ENCODE measurements around the gene NT5M.
A peak's percentile ranks its signal among the peaks of the same experiment; 100 is the strongest.
"Not testable (repeated sequence)": the region's sequence is repeated elsewhere in the genome, so short reads cannot be mapped to it uniquely, and the experiment has no call there.

The NT5M gene

GRCh38 chr17:17377071-17377967, 74.1 kb downstream of the NT5M start:
- DNase-seq = no peak

GRCh38 chr17:17379197-17379991, 76.2 kb downstream of the NT5M start:
- DNase-seq = no peak

GRCh38 chr17:17380145-17380925, 77.2 kb downstream of the NT5M start:
- DNase-seq = no peak

DNA sequence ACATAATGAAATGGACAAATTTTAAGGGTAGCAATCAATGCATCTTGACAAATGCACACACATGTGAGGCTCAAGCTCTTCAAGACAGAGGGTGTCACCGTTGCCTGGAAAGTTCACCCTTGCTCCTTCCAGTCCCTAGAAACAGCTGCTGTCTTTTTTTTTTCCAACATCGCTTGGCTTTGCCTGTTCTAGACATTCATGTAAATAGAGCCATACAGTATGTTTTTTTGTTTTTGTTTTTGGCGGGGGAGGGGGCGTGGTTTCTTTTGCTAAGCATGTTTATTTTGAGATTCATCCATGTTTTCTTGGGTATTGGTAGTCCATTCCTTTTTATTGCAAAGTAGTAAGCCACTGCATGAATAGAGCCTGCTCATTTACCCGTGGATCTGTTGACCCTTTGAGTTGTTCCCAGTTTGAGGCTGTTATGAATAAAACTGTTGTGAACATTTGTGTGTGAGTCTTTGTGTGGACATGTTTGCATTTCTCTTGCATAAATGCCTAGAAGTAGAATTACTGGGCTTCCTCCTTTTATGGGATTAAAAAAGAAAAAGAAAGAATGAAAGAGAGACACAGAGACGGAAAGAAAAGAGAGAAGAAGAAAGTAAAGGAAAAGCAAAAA, 78.4 kb downstream of the NT5M start:
- DNase-seq = peak; percentile 32

DNA sequence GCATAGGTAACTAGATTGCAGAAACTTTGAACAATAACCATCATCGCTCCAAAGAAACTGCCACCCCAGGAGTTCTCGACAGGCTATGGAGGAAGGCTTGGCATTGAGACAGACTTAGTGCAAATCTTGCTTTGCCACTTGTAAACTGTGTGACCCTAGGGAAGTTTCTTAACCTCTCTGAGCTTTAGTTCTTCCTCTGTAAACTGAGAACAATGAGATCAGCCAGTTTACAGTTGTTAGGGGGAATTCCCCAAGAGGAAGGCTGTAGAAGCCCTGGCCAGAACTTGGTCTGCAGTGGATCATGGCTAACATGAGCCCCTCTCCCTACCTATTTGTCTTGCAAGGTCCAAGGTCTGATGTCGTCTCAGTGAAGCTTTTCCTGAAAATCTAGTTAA, 78.9 kb downstream of the NT5M start:
- DNase-seq = no peak

DNA sequence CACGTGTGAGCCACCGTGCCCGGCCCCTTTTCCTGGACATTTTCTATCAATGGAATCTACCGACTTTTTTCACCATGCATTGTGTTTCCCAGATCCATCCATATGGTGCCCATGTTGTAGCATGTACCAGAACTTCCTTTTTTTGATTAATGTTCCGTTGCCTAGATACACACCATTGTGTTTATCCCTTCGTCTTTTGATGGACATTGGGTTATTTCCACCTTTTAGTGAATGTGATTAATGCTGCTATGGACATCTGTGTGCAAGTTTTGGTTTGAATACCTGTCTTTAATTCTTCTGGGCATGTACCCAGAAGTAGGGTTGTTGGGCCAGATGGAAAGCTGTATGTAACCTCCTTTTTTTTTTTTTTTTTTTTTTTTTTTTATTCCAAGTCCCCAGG, 79.8 kb downstream of the NT5M start:
- peak; percentile 94 for DNase-seq

DNA sequence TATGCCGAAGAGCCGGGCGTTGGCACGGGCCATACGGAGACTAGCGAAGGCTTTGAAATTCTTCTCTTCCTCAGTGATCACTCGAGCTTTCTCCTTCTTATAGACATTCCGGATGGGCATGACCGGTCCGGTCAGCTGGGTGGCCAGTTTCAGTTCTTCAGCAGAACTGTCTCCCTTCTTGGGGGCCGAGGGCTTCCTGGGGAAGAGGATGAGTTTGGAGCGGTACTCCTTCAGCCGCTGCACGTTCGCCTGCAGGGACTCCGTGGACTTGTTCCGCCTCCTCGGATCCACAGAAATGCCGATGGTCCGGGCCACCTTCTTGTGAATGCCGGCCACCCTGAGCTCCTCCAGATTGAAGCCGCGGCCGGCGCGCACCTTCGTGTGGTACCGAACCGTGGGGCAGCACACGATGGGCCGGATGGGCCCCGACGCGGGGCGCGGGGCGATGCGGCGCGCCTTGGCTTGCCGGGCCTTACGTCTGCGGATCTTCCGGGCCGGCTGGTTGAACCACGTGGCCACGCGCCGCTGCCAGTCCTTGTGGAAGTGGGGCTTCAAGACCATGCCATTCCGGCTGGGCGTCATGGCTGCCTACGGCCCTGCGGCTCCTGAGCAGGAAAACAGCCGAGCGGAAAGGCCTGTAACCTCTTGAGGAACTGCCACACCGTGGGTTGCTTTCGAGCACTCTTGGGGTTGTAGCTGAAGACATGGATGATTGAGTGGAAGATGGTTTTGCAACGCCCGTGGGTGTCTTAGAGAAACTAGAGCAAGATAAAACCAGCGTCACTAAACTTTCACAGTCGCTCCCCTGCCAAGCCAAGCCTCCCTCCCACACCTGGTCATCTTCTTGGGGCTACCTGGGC, 80.5 kb downstream of the NT5M start:
- not testable (repeated sequence) for DNase-seq

DNA sequence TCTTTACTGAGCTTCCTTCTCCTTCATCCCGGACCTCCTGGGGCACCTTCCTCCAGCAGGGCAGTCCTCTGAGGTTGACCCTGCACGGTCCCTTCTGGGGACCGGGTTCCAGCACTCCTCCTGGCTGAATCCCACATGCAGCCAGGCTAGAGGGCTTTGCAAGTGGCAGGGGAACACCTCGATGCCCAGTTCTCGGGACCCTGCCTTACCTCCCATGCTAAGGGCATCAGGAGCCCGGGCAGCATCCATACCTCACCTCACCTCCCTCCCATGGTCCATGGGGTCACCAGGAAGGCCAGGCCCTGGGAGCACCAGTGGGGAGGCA, 81.1 kb downstream of the NT5M start:
- no peak for DNase-seq

DNA sequence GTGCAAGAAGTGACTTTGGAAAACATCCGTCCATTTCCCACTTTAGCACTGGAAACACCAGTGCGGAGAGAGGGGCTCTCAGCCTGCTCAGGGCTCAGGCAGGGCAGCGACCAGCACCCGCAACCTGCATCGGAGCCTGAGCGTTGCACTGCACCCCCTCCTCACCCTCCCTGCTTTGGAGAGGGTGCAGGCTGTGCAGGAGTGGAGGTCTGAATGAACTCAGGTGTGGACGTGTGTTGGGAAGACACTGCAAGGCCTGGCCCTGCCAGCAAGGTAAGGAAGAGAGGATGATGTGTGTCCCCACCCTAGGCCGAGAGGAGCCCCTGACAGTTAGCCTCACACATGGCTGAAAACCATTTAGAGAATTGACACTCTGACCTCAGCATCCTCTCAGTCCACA, 81.8 kb downstream of the NT5M start:
- no peak for DNase-seq

DNA sequence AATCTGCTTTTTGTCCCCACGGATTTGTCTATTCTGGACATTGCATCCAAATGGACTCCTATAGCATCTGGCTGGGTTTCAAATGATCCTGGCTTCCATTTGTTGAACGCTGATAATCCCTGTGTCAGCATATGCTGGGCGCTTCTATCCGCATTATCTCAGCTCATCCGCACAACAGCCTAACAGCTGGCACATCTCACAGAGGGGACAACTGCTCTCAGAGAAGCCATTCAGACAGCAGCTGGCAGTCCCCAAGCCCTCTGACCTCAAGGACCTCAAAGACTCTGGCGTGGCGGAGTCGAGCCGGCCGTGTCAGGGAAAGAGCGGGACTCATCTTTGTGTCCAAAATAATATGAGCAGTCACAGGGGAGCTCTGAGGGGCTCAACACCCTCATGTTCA, 82.3 kb downstream of the NT5M start:
- DNase-seq = peak; percentile 77

DNA sequence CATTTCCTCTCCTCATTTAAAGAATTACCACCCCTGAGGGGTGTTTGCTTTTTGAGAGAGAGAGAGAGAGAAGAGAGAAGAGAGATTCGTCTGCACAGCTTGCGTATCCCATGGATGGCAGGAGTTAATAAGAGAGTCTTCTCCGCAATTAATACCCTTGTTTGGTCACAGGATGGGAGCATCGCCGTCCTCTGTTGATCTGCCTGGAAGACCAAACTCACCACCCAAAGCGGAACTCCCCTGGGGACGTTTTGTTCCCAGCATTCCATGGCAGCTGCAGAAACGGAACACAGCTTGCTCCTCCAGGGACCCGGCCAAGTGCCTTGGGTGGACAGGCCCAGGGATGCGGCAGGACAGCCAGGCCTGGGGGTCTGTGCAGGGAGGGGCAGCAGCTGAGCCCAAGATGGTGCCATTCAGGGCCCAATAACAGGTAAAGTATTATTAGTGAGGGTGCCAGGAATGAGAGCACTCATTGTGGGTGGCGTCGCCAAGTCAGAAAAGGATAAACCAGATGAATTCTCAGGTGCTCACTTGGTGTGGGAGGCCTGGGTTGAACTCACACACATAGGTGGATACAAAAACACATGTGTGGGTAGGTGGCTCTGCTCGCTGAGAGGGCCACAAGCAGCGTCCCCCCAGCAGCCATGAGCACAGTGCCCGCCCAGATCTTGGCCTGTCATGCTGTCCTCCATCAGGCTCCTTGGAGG, 83.1 kb downstream of the NT5M start:
- DNase-seq = no peak

- DNase-seq = no peak
Observed at GRCh38 chr17:17387017-17387497, 83.9 kb downstream of the NT5M start.

DNA sequence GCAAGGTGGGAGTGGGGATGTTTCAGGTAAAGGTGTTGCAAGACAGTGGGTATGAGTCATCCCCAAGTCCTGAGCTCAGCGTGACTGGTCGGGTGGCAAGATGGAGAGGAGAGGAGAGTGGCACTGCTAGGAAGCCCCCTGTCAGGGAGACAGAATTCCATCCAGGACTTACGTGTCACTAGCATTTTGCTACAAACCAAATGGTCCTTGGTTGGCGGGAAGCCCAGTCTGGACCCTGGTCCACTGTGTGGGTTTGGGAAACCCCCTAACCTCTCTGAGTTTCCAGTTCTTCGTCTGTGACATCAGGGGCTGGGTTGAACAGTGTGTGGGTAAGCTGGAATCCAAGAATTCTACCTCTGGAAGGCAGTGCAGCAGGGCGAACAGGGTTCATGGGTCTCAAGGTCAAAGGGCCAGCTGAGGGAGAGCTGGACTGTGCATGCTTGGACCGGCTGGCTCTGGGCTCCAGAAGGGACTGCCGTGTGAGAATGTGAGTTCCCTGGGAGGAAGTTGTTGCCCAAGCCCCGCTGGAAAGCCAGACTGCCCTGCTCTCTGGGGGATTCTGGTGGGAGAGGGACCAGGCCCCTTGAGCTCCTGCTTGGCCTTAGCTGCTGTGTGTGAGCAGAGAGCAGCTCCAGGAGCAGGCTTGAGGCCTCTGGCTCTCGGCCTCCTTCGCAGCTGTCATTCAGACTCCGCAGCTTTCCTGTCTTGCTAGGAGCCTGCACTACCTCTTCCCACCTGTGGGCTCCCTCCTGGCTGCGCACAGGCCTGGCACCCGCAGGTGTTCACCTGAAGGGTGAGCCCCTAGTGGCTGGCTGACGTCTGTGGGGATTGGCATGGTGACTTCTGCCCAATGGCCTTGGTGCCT, 84.6 kb downstream of the NT5M start:
- DNase-seq = peak; percentile 9

DNA sequence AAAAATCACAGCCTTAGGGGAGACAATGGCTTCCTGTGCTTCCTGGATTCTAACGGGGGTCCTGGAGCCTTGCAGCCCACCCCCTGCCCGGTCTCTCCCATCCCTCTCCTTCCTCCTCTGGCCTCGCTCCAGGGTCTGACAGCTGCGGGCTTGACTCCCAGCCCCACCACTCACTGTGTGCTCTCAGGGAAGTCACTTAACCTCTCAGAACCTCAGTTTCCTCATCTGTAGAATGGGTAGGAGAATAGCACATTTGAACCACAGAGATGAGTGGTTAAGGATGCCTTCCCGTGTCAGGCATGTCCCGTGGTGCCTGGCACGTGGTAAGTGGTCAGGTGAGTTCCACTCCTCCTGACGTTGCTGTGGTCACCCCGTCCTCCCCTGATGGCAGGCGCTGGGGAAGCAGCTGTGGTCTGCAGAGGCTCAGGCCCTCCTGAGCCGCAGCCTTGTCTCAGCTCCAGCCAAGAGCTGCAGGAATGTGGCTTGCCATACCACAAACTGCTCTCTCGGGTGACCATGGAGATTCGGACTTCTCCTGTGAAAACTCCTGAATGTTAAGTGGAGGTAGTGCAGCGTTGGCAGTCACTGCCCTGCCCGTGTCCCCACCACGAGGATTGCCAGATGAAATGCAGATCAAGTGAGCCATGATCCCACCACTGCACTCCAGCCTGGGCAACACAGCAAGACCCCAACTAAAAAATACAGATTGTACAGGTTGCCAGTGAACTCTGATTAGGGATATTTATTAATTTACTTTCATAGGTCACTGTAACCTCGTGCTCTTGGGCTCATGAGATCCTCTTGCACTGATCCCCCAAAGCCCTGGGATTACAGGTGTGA, 85.7 kb downstream of the NT5M start:
- DNase-seq = no peak

DNA sequence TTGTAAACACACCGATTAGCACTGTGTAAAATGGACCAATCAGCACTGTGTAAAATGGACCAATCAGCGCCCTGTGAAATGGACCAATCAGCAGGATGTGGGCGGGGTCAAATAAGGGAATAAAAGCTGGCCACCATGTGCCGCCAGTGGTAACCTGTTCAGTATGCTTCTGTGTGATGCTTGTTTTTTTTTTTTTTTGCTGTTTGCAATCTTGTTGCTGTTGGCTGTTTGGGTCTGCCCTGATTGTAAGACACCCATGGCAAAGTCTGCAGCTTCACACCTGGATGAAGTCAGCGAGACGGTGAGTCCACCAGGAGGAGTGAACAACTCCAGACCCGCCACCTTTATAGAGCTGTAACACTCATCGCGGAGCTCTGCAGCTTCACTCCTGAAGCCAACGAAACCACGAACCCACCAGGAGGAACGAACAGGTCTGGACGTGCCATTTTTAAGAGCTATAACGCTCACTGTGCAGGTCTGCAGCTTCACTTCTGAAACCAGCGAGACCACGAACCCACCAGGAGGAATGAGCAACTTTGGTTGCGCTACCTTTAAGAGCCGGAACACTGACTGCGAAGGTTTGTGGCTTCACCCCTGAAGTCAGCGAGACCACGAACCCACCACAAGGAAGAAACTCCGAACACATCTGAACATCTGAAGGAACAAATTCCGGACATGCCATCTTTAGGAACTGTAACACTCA, 88.6 kb downstream of the NT5M start:
- no peak for DNase-seq

DNA sequence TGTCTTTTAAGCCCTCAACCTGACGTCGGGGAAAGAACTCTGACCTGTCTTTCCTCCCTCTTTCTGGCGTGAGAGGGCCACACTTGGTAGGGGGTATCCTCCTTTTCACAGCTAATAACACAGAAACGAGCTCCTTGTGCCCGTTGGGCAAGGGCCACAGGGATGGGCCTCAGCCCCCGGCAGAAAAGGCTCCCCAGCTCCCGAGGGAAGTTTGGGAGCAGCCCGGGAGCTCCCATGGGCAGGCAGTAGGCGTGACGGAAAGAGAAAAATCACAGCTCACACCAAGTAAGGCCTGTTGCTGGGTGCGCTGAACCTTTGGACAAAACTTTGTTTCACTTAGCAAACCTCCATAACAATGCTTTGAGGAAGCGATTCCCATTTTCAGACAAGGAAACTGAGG, 90.8 kb downstream of the NT5M start:
- no peak for DNase-seq

- no peak for DNase-seq
Observed at GRCh38 chr17:17394494-17394893, 91.3 kb downstream of the NT5M start.

DNA sequence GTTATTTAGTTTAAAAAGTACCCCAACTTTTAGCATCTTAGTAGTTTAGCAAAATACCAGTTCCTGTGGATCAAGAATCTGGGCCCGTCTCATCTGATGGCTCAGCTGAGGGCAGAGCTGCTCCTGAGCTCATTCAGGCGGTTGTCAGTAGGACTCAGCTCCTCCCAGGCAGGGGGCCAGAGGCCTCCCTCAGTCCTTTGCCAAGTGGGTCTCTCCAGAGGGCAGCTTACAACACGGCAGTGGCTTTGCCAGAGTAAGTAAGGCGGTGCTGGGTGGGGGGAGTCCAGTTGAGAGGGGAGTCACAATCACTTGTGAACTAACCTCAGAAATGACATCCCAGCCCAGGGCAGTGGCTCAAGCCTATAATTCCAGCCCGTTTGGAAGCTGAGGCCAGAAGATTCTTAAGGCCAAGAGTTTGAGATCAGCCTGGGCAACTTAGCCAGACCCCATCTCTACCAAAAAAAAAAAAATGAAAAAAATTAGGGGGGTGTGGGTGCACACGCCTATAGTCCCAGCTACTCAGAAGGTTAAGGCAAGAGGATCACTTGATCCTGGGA, 92.2 kb downstream of the NT5M start:
- no peak for DNase-seq
